GM18499 (cell line): ENCODE measurements around the gene RWDD2A.
A peak's percentile ranks its signal among the peaks of the same experiment; 100 is the strongest.

Experiments
- ATAC-seq: cut with Tn5 transposase; IDR thresholded peaks from one replicate; pipeline ENCODE4 v1.9.1; 2021; ENCODE audit warnings: moderate number of reproducible peaks; ENCODE audit not compliant: insufficient read depth, unreplicated experiment

The RWDD2A gene

GRCh38 chr6:83193747-83194566 is 800 bp downstream of the RWDD2A start:
- no peak for ATAC-seq

DNA sequence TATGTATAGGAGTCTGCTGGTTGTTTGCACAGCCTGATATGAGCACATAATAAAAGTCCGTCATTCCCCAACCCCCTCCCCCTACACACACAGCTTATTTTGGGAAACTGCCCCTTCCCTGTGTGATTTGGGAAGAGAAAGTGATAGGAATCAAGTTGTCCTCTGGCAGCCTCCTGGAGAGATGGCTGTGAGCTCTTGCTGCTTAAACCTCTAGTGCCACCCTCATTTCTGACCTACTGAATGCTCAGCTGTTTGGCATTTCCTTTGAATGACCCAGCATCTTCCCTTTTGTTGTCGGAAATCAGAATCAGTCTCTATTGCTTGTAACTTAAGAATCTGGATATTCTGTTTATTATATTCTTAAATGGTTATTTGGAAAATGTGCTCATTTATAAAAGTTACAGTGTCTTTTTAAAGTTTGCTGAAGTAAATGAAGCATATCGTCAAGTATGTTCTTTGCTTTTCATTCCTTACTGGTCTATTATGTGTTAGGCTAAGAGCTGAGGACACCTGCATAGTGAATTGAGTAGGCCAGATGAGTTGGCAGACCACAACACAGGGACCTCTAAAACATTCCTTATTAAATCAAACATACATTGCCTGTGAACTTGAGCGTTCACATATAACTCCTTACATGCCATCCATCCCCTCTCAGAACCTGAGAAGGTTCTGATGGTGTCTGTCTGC is 5.5 kb downstream of the RWDD2A start:
- no peak for ATAC-seq

GRCh38 chr6:83199173-83199862 is 6.2 kb downstream of the RWDD2A start:
- ATAC-seq, result peak; percentile 59

DNA sequence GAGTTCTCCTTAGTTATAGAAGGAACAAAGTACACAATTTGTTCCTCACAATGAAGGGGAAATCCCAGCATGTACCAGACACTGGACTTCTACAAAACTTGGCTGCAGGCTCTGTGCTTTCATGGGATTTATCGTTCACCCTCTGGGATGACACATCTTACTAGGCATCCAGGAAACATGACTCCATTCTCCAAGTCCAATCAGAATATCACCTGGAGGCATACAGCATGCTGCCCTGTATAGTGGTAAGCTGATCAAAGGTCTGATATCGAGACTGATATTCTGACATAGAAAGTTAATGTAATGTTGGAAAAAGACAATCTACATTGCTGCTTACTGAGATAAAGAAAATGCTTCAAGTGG is 6.7 kb downstream of the RWDD2A start:
- ATAC-seq, result no peak

GRCh38 chr6:83202031-83202430 is 8.9 kb downstream of the RWDD2A start:
- ATAC-seq, result no peak

DNA sequence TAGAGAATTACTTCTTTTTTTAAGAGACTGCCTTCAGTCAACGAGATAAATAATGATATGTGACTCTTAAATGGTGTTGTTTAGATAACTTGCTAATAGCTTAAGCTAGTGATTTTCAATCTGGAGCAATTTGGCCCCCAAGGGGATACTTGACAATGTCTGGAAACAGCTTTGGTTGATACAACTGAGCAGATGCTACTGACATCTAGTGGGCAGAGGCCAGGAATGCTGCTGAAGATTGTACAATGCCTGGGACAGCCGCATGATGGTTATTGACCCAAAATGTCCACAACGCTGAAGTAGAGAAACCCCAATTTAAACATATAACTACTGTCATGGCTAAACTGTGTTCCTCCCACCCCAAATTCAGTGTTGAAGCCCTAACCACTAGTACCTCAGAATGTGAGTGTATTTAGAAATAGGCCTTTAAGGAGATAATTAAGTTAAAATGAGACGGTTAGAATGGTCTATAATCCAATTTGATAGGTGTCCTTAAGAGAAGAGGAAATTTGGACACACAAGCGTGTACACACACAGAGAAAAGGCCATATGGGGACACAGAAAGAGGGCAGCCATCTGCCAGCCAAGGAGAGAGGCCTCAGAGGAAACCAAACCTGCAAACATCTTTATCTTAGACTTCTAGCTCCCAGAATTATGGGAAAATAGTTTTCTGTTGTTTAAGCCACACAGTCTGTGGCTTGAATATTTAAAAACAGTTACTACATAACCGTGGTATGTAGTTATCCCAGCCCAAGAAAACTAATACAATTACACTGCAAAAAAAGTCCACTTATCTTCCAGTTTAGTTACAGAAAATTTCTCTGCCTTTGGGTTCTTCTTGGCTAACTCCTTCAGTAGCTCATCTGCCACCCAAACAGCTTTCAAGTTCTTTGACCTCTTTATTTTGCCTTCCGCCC is 22.2 kb downstream of the RWDD2A start:
- peak; percentile 97 for ATAC-seq

DNA sequence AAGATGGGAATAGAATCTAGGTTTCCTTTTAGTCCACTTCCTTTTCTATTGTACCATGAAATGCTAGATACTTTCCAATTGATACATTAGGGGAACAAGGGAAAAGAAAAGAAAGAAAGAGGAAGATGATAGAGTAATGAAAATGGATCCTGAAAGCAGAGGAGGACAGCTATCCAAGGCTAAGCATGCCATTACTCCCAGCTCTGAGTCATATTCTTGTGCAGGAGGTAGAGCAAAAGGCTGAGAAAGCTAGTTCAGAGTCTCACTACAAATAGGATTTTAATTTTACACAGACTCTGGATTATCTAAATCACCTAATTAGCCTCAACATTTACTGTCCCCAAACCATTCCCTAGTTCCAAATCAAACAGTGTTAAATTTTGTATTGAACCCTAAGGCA is 23.6 kb downstream of the RWDD2A start:
- ATAC-seq, result no peak

- ATAC-seq, result no peak
Measured at GRCh38 chr6:83218646-83219045, 25.5 kb downstream of the RWDD2A start.

DNA sequence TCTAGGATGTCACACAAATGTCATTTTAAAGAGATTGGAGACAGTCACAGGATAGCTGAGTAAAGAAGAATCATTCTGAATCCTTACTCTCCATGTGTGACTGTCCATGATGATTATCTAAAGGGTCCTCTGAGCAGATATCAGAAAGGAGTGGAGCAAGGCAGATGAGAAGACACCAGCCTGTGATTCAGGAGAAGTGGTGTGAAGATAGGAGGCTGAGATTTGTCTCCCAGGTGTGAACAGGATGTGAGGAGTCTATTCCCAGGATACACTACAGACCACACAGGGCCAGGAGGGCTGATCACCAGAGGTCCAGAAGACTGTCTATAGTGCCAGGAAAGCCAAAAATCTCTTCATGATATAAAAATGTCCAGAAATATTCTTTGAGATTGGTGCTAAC is 27.0 kb downstream of the RWDD2A start:
- no peak for ATAC-seq

- ATAC-seq, result no peak
Measured at GRCh38 chr6:83221276-83221675, 28.1 kb downstream of the RWDD2A start.

- ATAC-seq, result no peak
Measured at GRCh38 chr6:83221889-83222479, 28.8 kb downstream of the RWDD2A start.

DNA sequence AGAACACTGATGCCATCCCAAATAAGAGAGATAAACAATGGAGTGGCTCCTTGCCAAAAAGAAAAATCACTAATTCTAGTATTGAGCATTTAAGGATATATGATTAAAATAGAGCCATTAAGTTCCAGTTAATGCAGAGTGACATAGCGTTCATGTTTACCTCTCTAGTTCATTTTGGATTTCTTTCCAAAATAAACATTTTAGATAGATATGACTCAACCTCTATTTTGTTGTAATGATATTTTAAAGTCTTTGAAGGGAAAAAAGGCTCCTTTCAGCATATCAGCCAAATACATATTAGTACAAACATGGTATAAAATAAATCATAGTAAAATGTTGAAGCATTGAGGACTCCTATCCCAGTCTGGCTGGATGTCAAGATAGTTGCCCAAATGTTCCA is 33.4 kb downstream of the RWDD2A start:
- no peak for ATAC-seq

DNA sequence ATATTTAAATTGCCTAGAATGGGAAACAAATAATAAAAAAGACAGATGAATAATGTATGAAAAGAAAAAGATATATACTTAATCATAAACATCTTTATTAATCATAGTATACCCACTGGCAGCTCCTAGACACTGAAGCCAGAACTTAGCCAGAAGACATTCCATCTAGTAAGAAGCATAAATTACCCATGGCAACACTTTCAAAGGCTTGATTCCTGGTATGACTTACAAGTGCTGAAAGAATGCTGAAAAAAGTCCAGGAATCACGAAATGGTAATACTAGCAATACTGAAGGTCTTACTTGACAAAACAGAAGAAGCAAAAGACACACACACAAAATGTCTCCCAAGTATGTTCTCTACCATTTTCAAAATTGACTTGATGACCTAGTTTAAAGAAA is 38.0 kb downstream of the RWDD2A start:
- no peak for ATAC-seq

DNA sequence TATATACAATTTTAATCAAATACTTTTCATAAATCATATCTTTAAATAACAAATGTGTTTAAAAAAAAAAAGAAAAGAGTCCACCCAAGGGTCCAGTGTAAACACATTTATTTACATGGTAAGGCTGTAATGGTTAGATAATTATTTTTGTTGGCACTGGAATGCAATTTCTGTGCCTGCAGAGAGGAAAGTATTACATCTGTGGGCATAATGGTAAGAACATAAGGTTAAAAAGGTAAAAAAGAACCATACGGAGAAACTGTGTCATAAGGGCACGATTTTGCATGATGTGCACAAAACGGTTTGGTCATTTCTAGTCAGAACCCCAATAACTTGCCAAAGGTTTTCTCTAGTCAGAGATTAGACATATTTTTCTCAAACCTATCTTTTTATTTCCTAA is 54.3 kb downstream of the RWDD2A start:
- no peak for ATAC-seq
